Measurements from ENCODE around the gene OLFM2. TPM values are rescaled to one million over a fixed set of nuclear protein-coding genes. Genes with fewer than 3 reads are reported as not detected.
A peak's percentile ranks its signal among the peaks of the same experiment; 100 is the strongest.

Gene OLFM2
- total RNA-seq, 1 donor from 2014 or later = 7.3 TPM

GRCh38 chr19:9819596-9819909, 116.8 kb downstream of the OLFM2 start:
- Mint-ChIP-seq H3K36me3 (ENCODE audit: low read depth) (peaks cover 19% of the 10 kb centered on the region), H3K27ac (ENCODE audit: unreplicated experiment) (peak overlapping the region; percentile 68), H3K4me1 (peaks cover 30% of the 10 kb centered on the region), H3K9me3 (peaks cover 5% of the 10 kb centered on the region), H3K4me3 (peak overlapping the region; percentile 96), H3K27me3 (ENCODE audit: low read depth) (no peaks in the 10 kb centered on the region)
- no peak for TF ChIP-seq CTCF (conservative IDR thresholded peaks at IDR 0.05)
- DNase-seq (ENCODE audit: low read depth, low spot score) = no peak

- peak within 1 kb of the TSS; percentile 96 for H3K4me3 Mint-ChIP-seq
- H3K9me3 Mint-ChIP-seq = peaks cover 5% of the 10 kb centered on the region
- H3K36me3 Mint-ChIP-seq (ENCODE audit: low read depth) = peaks cover 20% of the 10 kb centered on the region
- peak within 1 kb of the TSS; percentile 89 for H3K27ac Mint-ChIP-seq (ENCODE audit: unreplicated experiment)
- peaks cover 30% of the 10 kb centered on the region for H3K4me1 Mint-ChIP-seq
- peak; percentile 100 for DNase-seq (ENCODE audit: low read depth, low spot score)
- H3K27me3 Mint-ChIP-seq (ENCODE audit: low read depth) = no peaks in the 10 kb centered on the region
- TF ChIP-seq CTCF (conservative IDR thresholded peaks at IDR 0.05) = no peak
Observed at GRCh38 chr19:9818734-9819595, 117.3 kb downstream of the OLFM2 start, which contains the start of gene FBXL12. Gene FBXL12, minus strand, starts transcription at chr19:9819079. Its CDS starts 266 bp downstream, at chr19:9818813.

- H3K4me3 Mint-ChIP-seq = peak overlapping the region; percentile 96
- H3K27ac Mint-ChIP-seq (ENCODE audit: unreplicated experiment) = peak overlapping the region; percentile 89
- DNase-seq (ENCODE audit: low read depth, low spot score) = no peak
- H3K9me3 Mint-ChIP-seq = peaks cover 5% of the 10 kb centered on the region
- peaks cover 30% of the 10 kb centered on the region for H3K4me1 Mint-ChIP-seq
- H3K36me3 Mint-ChIP-seq (ENCODE audit: low read depth) = peaks cover 22% of the 10 kb centered on the region
- no peak for TF ChIP-seq CTCF (conservative IDR thresholded peaks at IDR 0.05)
- no peaks in the 10 kb centered on the region for H3K27me3 Mint-ChIP-seq (ENCODE audit: low read depth)
Observed at GRCh38 chr19:9818175-9818733, 118.1 kb downstream of the OLFM2 start.

GRCh38 chr19:9811139-9811538, 125.2 kb downstream of the OLFM2 start:
- TF ChIP-seq CTCF (conservative IDR thresholded peaks at IDR 0.05) = no peak
- peaks cover 16% of the 10 kb centered on the region for H3K36me3 Mint-ChIP-seq (ENCODE audit: low read depth)
- H3K27ac Mint-ChIP-seq (ENCODE audit: unreplicated experiment) = no peak overlapping the region
- H3K9me3 Mint-ChIP-seq = no peaks in the 10 kb centered on the region
- no peak overlapping the region for H3K4me3 Mint-ChIP-seq
- H3K4me1 Mint-ChIP-seq = no peaks in the 10 kb centered on the region
- H3K27me3 Mint-ChIP-seq (ENCODE audit: low read depth) = no peaks in the 10 kb centered on the region
- no peak for DNase-seq (ENCODE audit: low read depth, low spot score)

GRCh38 chr19:9808855-9809824, 127.2 kb downstream of the OLFM2 start:
- no peak overlapping the region for H3K4me3 Mint-ChIP-seq
- H3K36me3 Mint-ChIP-seq (ENCODE audit: low read depth) = peaks cover 7% of the 10 kb centered on the region
- TF ChIP-seq CTCF (conservative IDR thresholded peaks at IDR 0.05) = no peak
- no peaks in the 10 kb centered on the region for H3K4me1 Mint-ChIP-seq
- H3K27me3 Mint-ChIP-seq (ENCODE audit: low read depth) = no peaks in the 10 kb centered on the region
- H3K9me3 Mint-ChIP-seq = no peaks in the 10 kb centered on the region
- DNase-seq (ENCODE audit: low read depth, low spot score) = no peak
- H3K27ac Mint-ChIP-seq (ENCODE audit: unreplicated experiment) = no peak overlapping the region

Data from neural crest cell (in vitro differentiated cells).